ENCODE data around the gene TRAM2. TPM values are rescaled to one million over a fixed set of nuclear protein-coding genes. Genes with fewer than 3 reads are reported as not detected.
A peak's percentile ranks its signal among the peaks of the same experiment; 100 is the strongest.

The TRAM2 gene
- total and polyA plus RNA-seq, 9 of the 15 experiments (the other 6 are each of a cell fraction or from before 2014, with no cell fraction given): 2.6 to 13.3 (median 8.9) TPM

GRCh38 chr6:52482903-52483670, 93.8 kb downstream of the TRAM2 start (continued):
- TF ChIP-seq ETV6 (IDR thresholded peaks at IDR 0.05; ENCODE audit: borderline replicate concordance in 1 of 2, low read depth in 2 of 2, low read length in 1 of 2) (peak; percentile 88 to 95), ETV6 (CRISPR knock-in tag; IDR thresholded peaks at IDR 0.05; ENCODE audit: borderline replicate concordance) (no peak), GABPB1 (CRISPR knock-in tag; IDR thresholded peaks at IDR 0.05) (peak; percentile 17; the same call in 1 of the 2 replicates), NFATC3 (IDR thresholded peaks at IDR 0.05) (no peak)

- Histone ChIP-seq H3K4me2 (ENCODE audit: insufficient read depth, low read length) (no peak overlapping the region), H4K20me1 (replicated peaks; ENCODE audit: control insufficient read depth, insufficient read depth, low read length) (no peaks in the 10 kb centered on the region), H3K36me3 (ENCODE audit: control insufficient read depth, insufficient read depth, low read length) (no peaks in the 10 kb centered on the region), H2AFZ (ENCODE audit: low read depth, low read length) (no peak overlapping the region), H3K9ac (ENCODE audit: insufficient read depth in 1 of 2, low read depth in 2 of 2, low read length in 2 of 2) (no peak overlapping the region), H3K9me1 (ENCODE audit: control insufficient read depth, insufficient read depth, low read length) (no peaks in the 10 kb centered on the region), H3K9me3 (replicated peaks; ENCODE audit: control insufficient read depth, insufficient read depth, low read depth, low read length) (no peaks in the 10 kb centered on the region), H3K4me1 (replicated peaks in 1 of 2; ENCODE audit: control insufficient read depth in 2 of 2, insufficient read depth in 2 of 2, low read length in 2 of 2) (no peaks in the 10 kb centered on the region; a peak in 1 of 5 replicates), H3K79me2 (ENCODE audit: control insufficient read depth, insufficient read depth, low read length) (no peaks in the 10 kb centered on the region), H3K27me3 (ENCODE audit: control insufficient read depth in 2 of 2, insufficient read depth in 2 of 2, low read length in 2 of 2) (no peaks in the 10 kb centered on the region), H3K27ac (ENCODE audit: extremely low read depth, low read depth, low read length) (no peak overlapping the region), H3K4me3 (no peak overlapping the region)
- no peak for ATAC-seq
- WGBS (ENCODE audit: insufficient coverage, low coverage, missing lambda C conversion rate): 92% methylated on average over 2 of the region's 2 CpGs
- intact Hi-C loops (cut with micrococcal nuclease): no loop called here
- POLR2A ChIA-PET: no interaction called here
- FAIRE-seq: no peak
- CTCF ChIA-PET (ENCODE audit: low intra/inter-chr PET ratio): no interaction called here
- in situ Hi-C loops (cut with MboI): no loop called here
- DNase-seq (ENCODE audit: extremely low read depth in 1 of 4, low spot score in 3 of 4): no peak
- no TSS peak for BruUV-seq (replicated peaks)
- TF ChIP-seq ILF3 (IDR thresholded peaks at IDR 0.05; ENCODE audit: borderline replicate concordance) (no peak), PHF21A (IDR thresholded peaks at IDR 0.05; ENCODE audit: borderline replicate concordance, low read depth) (no peak), KDM4B (IDR thresholded peaks at IDR 0.05; ENCODE audit: borderline replicate concordance in 2 of 2, low read depth in 1 of 2) (no peak), ZNF41 (CRISPR knock-in tag; conservative IDR thresholded peaks at IDR 0.05) (no peak)
Observed at GRCh38 chr6:52475307-52475706, 101.6 kb downstream of the TRAM2 start.
